ENCODE measurements around the gene IHH. TPM values are rescaled to one million over a fixed set of nuclear protein-coding genes. Genes with fewer than 3 reads are reported as not detected.

IHH gene
- total and polyA plus RNA-seq, 9 of the 15 experiments (the other 6 are each of a cell fraction or from before 2014, with no cell fraction given): 0.07 TPM; not detected in 8

DNA sequence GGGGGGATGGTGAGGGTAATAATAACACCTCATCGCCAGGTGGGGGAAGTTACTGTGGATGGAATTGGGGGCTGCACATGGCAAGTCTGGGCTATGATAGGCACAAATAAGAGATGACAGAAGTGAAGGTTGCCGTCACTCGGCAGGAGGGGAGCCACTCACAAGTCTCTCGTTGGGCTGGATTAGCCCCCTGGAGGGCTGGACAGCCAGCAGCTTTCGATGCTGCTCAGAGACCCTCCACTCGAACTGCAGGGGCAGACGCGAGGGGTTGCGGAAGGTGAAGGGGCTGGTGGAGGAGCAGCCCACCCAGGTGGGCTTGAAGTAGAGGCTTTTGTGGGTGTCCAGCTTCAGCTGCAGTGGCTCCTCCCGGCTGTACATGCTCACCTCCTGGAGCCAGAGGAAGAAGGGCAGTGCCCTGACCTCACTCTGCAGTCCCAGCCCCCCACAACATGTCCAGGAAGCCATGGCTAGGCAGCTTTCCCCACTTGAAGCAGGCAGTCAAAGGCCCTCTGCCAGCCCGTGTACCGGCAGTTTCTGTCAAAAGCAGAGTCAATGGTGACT is 37.6 kb downstream of the IHH start:
- H3K79me2 ChIP-seq (ENCODE audit: control insufficient read depth, insufficient read depth, low read length): no peaks in the 10 kb centered on the region
- peaks cover 0 to 70% of the 10 kb centered on the region in 2 experiments; a peak in 4 of 5 replicates for H3K27me3 ChIP-seq (ENCODE audit: control insufficient read depth in 2 of 2, insufficient read depth in 2 of 2, low read length in 2 of 2)
- WGBS (ENCODE audit: insufficient coverage, low coverage, missing lambda C conversion rate): 11% methylated on average over 12 of the region's 12 CpGs
- no peaks in the 10 kb centered on the region for H3K36me3 ChIP-seq (ENCODE audit: control insufficient read depth, insufficient read depth, low read length)
- no peak for DNase-seq (ENCODE audit: extremely low read depth in 1 of 4, low spot score in 3 of 4)
- H3K27ac ChIP-seq (ENCODE audit: extremely low read depth, low read depth, low read length): no peak overlapping the region
- peaks cover 4% of the 10 kb centered on the region; the same call in 1 of the 2 replicates for H4K20me1 ChIP-seq (replicated peaks; ENCODE audit: control insufficient read depth, insufficient read depth, low read length)
- no peak for FAIRE-seq
- H3K4me2 ChIP-seq (ENCODE audit: insufficient read depth, low read length): no peak overlapping the region
- H3K9me1 ChIP-seq (ENCODE audit: control insufficient read depth, insufficient read depth, low read length): no peaks in the 10 kb centered on the region
- intact Hi-C loops (cut with micrococcal nuclease) (no loop called here), in situ Hi-C loops (cut with MboI) (loop anchor here (10.0 kb wide), 1 partner anchor 132 kb away; no protein-coding TSS in a partner anchor)
- H2AFZ ChIP-seq (ENCODE audit: low read depth, low read length): no peak overlapping the region
- H3K4me3 ChIP-seq: no peak overlapping the region
- CTCF ChIA-PET (ENCODE audit: low intra/inter-chr PET ratio): no interaction called here
- no peaks in the 10 kb centered on the region for H3K9me3 ChIP-seq (replicated peaks; ENCODE audit: control insufficient read depth, insufficient read depth, low read depth, low read length)
- POLR2A ChIA-PET: no interaction called here
- 0 out of 4 replicates have a peak overlapping the region, but pooled peaks of 1 of the 2 experiments have one; percentile 20 for H3K9ac ChIP-seq (ENCODE audit: insufficient read depth in 1 of 2, low read depth in 2 of 2, low read length in 2 of 2)
- no peak for ATAC-seq
- BruUV-seq (replicated peaks): no TSS peak
- H3K4me1 ChIP-seq (replicated peaks in 1 of 2; ENCODE audit: control insufficient read depth in 2 of 2, insufficient read depth in 2 of 2, low read length in 2 of 2): no peaks in the 10 kb centered on the region
- TF ChIP-seq HNRNPK (IDR thresholded peaks at IDR 0.05; ENCODE audit: low read depth, low read length, poor library complexity, severe bottlenecking): no peak
- TF ChIP-seq PHB (CRISPR knock-in tag; IDR thresholded peaks at IDR 0.05): no peak
- no peak for TF ChIP-seq HIVEP1 (CRISPR knock-in tag; IDR thresholded peaks at IDR 0.05)
- TF ChIP-seq EGR1 (conservative IDR thresholded peaks at IDR 0.05): no peak
- TF ChIP-seq, protein P1, sequence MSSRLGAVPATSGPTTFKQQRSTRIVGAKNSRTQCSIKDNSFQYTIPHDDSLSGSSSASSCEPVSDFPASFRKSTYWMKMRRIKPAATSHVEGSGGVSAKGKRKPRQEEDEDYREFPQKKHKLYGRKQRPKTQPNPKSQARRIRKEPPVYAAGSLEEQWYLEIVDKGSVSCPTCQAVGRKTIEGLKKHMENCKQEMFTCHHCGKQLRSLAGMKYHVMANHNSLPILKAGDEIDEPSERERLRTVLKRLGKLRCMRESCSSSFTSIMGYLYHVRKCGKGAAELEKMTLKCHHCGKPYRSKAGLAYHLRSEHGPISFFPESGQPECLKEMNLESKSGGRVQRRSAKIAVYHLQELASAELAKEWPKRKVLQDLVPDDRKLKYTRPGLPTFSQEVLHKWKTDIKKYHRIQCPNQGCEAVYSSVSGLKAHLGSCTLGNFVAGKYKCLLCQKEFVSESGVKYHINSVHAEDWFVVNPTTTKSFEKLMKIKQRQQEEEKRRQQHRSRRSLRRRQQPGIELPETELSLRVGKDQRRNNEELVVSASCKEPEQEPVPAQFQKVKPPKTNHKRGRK (tag; IDR thresholded peaks at IDR 0.05): no peak
- TF ChIP-seq KLF13 (tag; IDR thresholded peaks at IDR 0.05; ENCODE audit: borderline replicate concordance, low read depth): no peak
- TF ChIP-seq EWSR1 (IDR thresholded peaks at IDR 0.05; ENCODE audit: borderline replicate concordance, low read depth, partially characterized antibody): no peak
- TF ChIP-seq TBP (optimal IDR thresholded peaks at IDR 0.05; ENCODE audit: low read depth, low read length): no peak
- no peak for TF ChIP-seq EP400 (IDR thresholded peaks at IDR 0.05)
- TF ChIP-seq, protein P2, sequence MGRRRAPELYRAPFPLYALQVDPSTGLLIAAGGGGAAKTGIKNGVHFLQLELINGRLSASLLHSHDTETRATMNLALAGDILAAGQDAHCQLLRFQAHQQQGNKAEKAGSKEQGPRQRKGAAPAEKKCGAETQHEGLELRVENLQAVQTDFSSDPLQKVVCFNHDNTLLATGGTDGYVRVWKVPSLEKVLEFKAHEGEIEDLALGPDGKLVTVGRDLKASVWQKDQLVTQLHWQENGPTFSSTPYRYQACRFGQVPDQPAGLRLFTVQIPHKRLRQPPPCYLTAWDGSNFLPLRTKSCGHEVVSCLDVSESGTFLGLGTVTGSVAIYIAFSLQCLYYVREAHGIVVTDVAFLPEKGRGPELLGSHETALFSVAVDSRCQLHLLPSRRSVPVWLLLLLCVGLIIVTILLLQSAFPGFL (CRISPR knock-in tag; IDR thresholded peaks at IDR 0.05): no peak
- TF ChIP-seq, protein P3, sequence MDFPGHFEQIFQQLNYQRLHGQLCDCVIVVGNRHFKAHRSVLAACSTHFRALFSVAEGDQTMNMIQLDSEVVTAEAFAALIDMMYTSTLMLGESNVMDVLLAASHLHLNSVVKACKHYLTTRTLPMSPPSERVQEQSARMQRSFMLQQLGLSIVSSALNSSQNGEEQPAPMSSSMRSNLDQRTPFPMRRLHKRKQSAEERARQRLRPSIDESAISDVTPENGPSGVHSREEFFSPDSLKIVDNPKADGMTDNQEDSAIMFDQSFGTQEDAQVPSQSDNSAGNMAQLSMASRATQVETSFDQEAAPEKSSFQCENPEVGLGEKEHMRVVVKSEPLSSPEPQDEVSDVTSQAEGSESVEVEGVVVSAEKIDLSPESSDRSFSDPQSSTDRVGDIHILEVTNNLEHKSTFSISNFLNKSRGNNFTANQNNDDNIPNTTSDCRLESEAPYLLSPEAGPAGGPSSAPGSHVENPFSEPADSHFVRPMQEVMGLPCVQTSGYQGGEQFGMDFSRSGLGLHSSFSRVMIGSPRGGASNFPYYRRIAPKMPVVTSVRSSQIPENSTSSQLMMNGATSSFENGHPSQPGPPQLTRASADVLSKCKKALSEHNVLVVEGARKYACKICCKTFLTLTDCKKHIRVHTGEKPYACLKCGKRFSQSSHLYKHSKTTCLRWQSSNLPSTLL (IDR thresholded peaks at IDR 0.05): no peak
- TF ChIP-seq, protein P4, sequence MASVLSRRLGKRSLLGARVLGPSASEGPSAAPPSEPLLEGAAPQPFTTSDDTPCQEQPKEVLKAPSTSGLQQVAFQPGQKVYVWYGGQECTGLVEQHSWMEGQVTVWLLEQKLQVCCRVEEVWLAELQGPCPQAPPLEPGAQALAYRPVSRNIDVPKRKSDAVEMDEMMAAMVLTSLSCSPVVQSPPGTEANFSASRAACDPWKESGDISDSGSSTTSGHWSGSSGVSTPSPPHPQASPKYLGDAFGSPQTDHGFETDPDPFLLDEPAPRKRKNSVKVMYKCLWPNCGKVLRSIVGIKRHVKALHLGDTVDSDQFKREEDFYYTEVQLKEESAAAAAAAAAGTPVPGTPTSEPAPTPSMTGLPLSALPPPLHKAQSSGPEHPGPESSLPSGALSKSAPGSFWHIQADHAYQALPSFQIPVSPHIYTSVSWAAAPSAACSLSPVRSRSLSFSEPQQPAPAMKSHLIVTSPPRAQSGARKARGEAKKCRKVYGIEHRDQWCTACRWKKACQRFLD (CRISPR knock-in tag; IDR thresholded peaks at IDR 0.05): no peak
- no peak for TF ChIP-seq MYC (IDR thresholded peaks at IDR 0.05; ENCODE audit: low read depth, low read length)
- no peak for TF ChIP-seq MYC (CRISPR knock-in tag; IDR thresholded peaks at IDR 0.05; ENCODE audit: borderline replicate concordance, low read depth)
- no peak for TF ChIP-seq ZNF57 (CRISPR knock-in tag; IDR thresholded peaks at IDR 0.05)
- TF ChIP-seq EZH2 (IDR thresholded peaks at IDR 0.05; ENCODE audit: borderline replicate concordance, low read depth, low read length): no peak
- TF ChIP-seq ZNF354B (CRISPR knock-in tag; IDR thresholded peaks at IDR 0.05): no peak
- TF ChIP-seq ERF (CRISPR knock-in tag; IDR thresholded peaks at IDR 0.05): no peak
